ENCODE results near the gene COQ6.
"Not testable (repeated sequence)": the region's sequence is repeated elsewhere in the genome, so short reads cannot be mapped to it uniquely, and the experiment has no call there.

COQ6 gene

GRCh38 chr14:73949752-73950734 is at the start of gene COQ6, which contains the start of gene FAM161B:
Gene COQ6, plus strand, starts transcription at chr14:73950302. Its CDS starts 31 bp downstream, at chr14:73950333.
Gene FAM161B, minus strand, starts transcription at chr14:73950094. Its CDS starts 68 bp downstream, at chr14:73950026.
- peak; percentile 94 for DNase-seq (ENCODE audit: low spot score)

GRCh38 chr14:73903028-73903427 is 47.1 kb upstream of the COQ6 start:
- no peak for DNase-seq (ENCODE audit: low spot score)

- no peak for DNase-seq (ENCODE audit: low spot score)
Measured at GRCh38 chr14:73909681-73910080, 40.4 kb upstream of the COQ6 start.

- DNase-seq (ENCODE audit: low spot score) = no peak
Measured at GRCh38 chr14:73913256-73913655, 36.8 kb upstream of the COQ6 start.

GRCh38 chr14:73916324-73916723 is 33.8 kb upstream of the COQ6 start:
- no peak for DNase-seq (ENCODE audit: low spot score)

- DNase-seq (ENCODE audit: low spot score) = not testable (repeated sequence)
Measured at GRCh38 chr14:73919457-73919856, 30.6 kb upstream of the COQ6 start.

- no peak for DNase-seq (ENCODE audit: low spot score)
Measured at GRCh38 chr14:73924337-73924736, 25.8 kb upstream of the COQ6 start.

- DNase-seq (ENCODE audit: low spot score) = no peak
Measured at GRCh38 chr14:73935666-73936065, 14.4 kb upstream of the COQ6 start.

- no peak for DNase-seq (ENCODE audit: low spot score)
Measured at GRCh38 chr14:73936548-73936947, 13.6 kb upstream of the COQ6 start.

GRCh38 chr14:73937012-73937411 is 13.1 kb upstream of the COQ6 start:
- DNase-seq (ENCODE audit: low spot score) = no peak

GRCh38 chr14:73942180-73942579 is 7.9 kb upstream of the COQ6 start:
- no peak for DNase-seq (ENCODE audit: low spot score)

- no peak for DNase-seq (ENCODE audit: low spot score)
Measured at GRCh38 chr14:73943083-73943482, 7.0 kb upstream of the COQ6 start.

GRCh38 chr14:73944432-73945158 is 5.5 kb upstream of the COQ6 start:
- no peak for DNase-seq (ENCODE audit: low spot score)

GRCh38 chr14:73945159-73945670 is 4.9 kb upstream of the COQ6 start:
- DNase-seq (ENCODE audit: low spot score) = no peak

GRCh38 chr14:73953731-73954130 is 3.6 kb downstream of the COQ6 start:
- DNase-seq (ENCODE audit: low spot score) = no peak

GRCh38 chr14:73955674-73956073 is 5.6 kb downstream of the COQ6 start:
- no peak for DNase-seq (ENCODE audit: low spot score)

GRCh38 chr14:73958591-73958990 is 8.5 kb downstream of the COQ6 start:
- no peak for DNase-seq (ENCODE audit: low spot score)

GRCh38 chr14:73961192-73961591 is 11.1 kb downstream of the COQ6 start:
- no peak for DNase-seq (ENCODE audit: low spot score)

GRCh38 chr14:73965216-73965615 is 15.1 kb downstream of the COQ6 start:
- no peak for DNase-seq (ENCODE audit: low spot score)

- no peak for DNase-seq (ENCODE audit: low spot score)
Measured at GRCh38 chr14:73968885-73969284, 18.8 kb downstream of the COQ6 start.

GRCh38 chr14:73973497-73973896 is 23.4 kb downstream of the COQ6 start:
- DNase-seq (ENCODE audit: low spot score) = no peak

- no peak for DNase-seq (ENCODE audit: low spot score)
Measured at GRCh38 chr14:73976125-73976524, 26.0 kb downstream of the COQ6 start.

GRCh38 chr14:73977896-73978295 is 27.8 kb downstream of the COQ6 start:
- DNase-seq (ENCODE audit: low spot score) = no peak
